Caco-2 (cell line): ENCODE results near the gene ALK. TPM values are rescaled to one million over a fixed set of nuclear protein-coding genes. Genes with fewer than 3 reads are reported as not detected.

Source experiments
- BruUV-seq: library from RNA; stranded (reverse); fragments of 400-500 nt; replicated peaks from 2 replicates; lab custom pipeline; 2021; lab: Mats Ljungman, UMichigan
- CTCF ChIA-PET: fragments of 300-600 bp; sonication (Branson Sonifier 250); formaldehyde crosslinking; loops from one replicate; lab custom pipeline; 2022; ENCODE audit warnings: antibody characterized with exemption; lab: Charles Lee
- POLR2A ChIA-PET: fragments of 300-600 bp; sonication (Branson Sonifier 250); formaldehyde crosslinking; loops from one replicate; lab custom pipeline; 2022; ENCODE audit warnings: antibody characterized with exemption; lab: Charles Lee
- DNase-seq, 2 experiments: peaks; one replicate each; pipeline versions ENCODE4 v3.0.0 to v3.0.0-alpha.2; 2020 to 2022
- H3K27me3 ChIP-seq: replicated peaks from 2 replicates; pipeline ENCODE4 v1.6.0; 2011; ENCODE audit warnings: low read length; ENCODE audit not compliant: control insufficient read depth, insufficient read depth
- H3K36me3 ChIP-seq: 2 replicates; pipeline ENCODE4 v1.5.1; 2011; ENCODE audit warnings: low read length; ENCODE audit not compliant: control insufficient read depth, insufficient read depth
- H3K4me1 ChIP-seq: fragments of 250-450 bp; sonication (Bioruptor Pico); 2 replicates; pipeline ENCODE4 v1.5.1; 2020; ENCODE audit warnings: mild to moderate bottlenecking
- H3K4me3 ChIP-seq: 2 replicates; pipeline ENCODE4 v1.5.1; 2011; ENCODE audit warnings: low read depth, mild to moderate bottlenecking, control low read depth, low read length
- H3K9me3 ChIP-seq: fragments of 250-450 bp; sonication (Bioruptor Pico); 2 replicates; pipeline ENCODE4 v1.5.1; 2020; ENCODE audit warnings: mild to moderate bottlenecking, moderate library complexity
- H3K27ac Mint-ChIP-seq: one replicate; pipeline ENCODE4 v1.8.0; 2022; ENCODE audit warnings: mixed read lengths; ENCODE audit not compliant: unreplicated experiment
- H3K27me3 Mint-ChIP-seq: one replicate; pipeline ENCODE4 v1.8.0; 2022; ENCODE audit warnings: mixed read lengths; ENCODE audit not compliant: insufficient read depth, unreplicated experiment
- H3K36me3 Mint-ChIP-seq: one replicate; pipeline ENCODE4 v1.8.0; 2022; ENCODE audit warnings: mild to moderate bottlenecking, mixed read lengths; ENCODE audit not compliant: insufficient read depth, unreplicated experiment
- H3K4me1 Mint-ChIP-seq: one replicate; pipeline ENCODE4 v1.8.0; 2022; ENCODE audit warnings: low read depth, mixed read lengths; ENCODE audit not compliant: unreplicated experiment
- H3K4me3 Mint-ChIP-seq: one replicate; pipeline ENCODE4 v1.8.0; 2022; ENCODE audit warnings: mild to moderate bottlenecking, moderate library complexity, mixed read lengths; ENCODE audit not compliant: unreplicated experiment
- H3K9me3 Mint-ChIP-seq: one replicate; pipeline ENCODE4 v1.8.0; 2022; ENCODE audit warnings: mixed read lengths; ENCODE audit not compliant: unreplicated experiment
- CTCF ChIP-seq, 2 experiments: fragments of 200-600 bp in 1 of 2; IDR thresholded peaks; 1 replicate in 1 of 2; 2 replicates in 1 of 2; pipeline versions ENCODE4 v1.5.1 to v1.8.0; 2011 to 2022; ENCODE audit warnings: antibody characterized with exemption in 1 of 2, control low read depth in 1 of 2, inconsistent platforms in 1 of 2, low read depth in 1 of 2, low read length in 1 of 2, mild to moderate bottlenecking in 1 of 2, moderate library complexity in 1 of 2; ENCODE audit not compliant: insufficient read depth in 1 of 2, severe bottlenecking in 1 of 2, unreplicated experiment in 1 of 2
- intact Hi-C: fragments of 100-400 bp; cut with micrococcal nuclease; formaldehyde crosslinking; loops from one replicate; pipeline ENCODE4 v1.10.0; 2022; ENCODE audit not compliant: unreplicated experiment
- total RNA-seq: library from RNA; stranded (reverse); gene quantifications from 2 replicates; pipeline ENCODE4 v1.2.3, GENCODE V29; 2022

The ALK gene
- total RNA-seq, 1 experiment from 2014 or later = 0.11 TPM

GRCh38 chr2:29317077-29317517 is 604.3 kb downstream of the ALK start:
- no peak for TF ChIP-seq CTCF (IDR thresholded peaks at IDR 0.05; ENCODE audit: insufficient read depth in 1 of 2, low read depth in 1 of 2, low read length in 1 of 2, severe bottlenecking in 1 of 2, unreplicated experiment in 1 of 2)
- no peak overlapping the region for H3K4me3 ChIP-seq
- H3K4me3 Mint-ChIP-seq = no peak overlapping the region
- intact Hi-C loops = no loop called here
- H3K4me1 Mint-ChIP-seq = no peaks in the 10 kb centered on the region
- POLR2A ChIA-PET = no interaction called here
- CTCF ChIA-PET = interaction anchor here (1.0 kb wide), 1 partner anchor 8 kb away, joined by 3 read pairs; no protein-coding TSS in a partner anchor
- DNase-seq = no peak
- H3K9me3 ChIP-seq = no peaks in the 10 kb centered on the region
- H3K4me1 ChIP-seq = no peaks in the 10 kb centered on the region
- no peaks in the 10 kb centered on the region for H3K36me3 Mint-ChIP-seq
- H3K27ac Mint-ChIP-seq = no peak overlapping the region
- no peaks in the 10 kb centered on the region for H3K36me3 ChIP-seq
- no TSS peak for BruUV-seq
- H3K27me3 Mint-ChIP-seq = peaks cover 35% of the 10 kb centered on the region
- no peaks in the 10 kb centered on the region; the same call in 1 of the 2 replicates for H3K27me3 ChIP-seq
- peaks cover 9% of the 10 kb centered on the region for H3K9me3 Mint-ChIP-seq

GRCh38 chr2:29314816-29315571 is 606.4 kb downstream of the ALK start:
- Mint-ChIP-seq H3K27me3 (peaks cover 39% of the 10 kb centered on the region), H3K27ac (no peak overlapping the region), H3K36me3 (peaks cover 4% of the 10 kb centered on the region), H3K4me3 (no peak overlapping the region), H3K9me3 (no peaks in the 10 kb centered on the region), H3K4me1 (no peaks in the 10 kb centered on the region)
- Histone ChIP-seq H3K4me3 (no peak overlapping the region), H3K27me3 (no peaks in the 10 kb centered on the region; the same call in 1 of the 2 replicates), H3K4me1 (no peaks in the 10 kb centered on the region), H3K9me3 (no peaks in the 10 kb centered on the region), H3K36me3 (no peaks in the 10 kb centered on the region)
- no peak for TF ChIP-seq CTCF (IDR thresholded peaks at IDR 0.05; ENCODE audit: insufficient read depth in 1 of 2, low read depth in 1 of 2, low read length in 1 of 2, severe bottlenecking in 1 of 2, unreplicated experiment in 1 of 2)
- CTCF ChIA-PET = no interaction called here
- POLR2A ChIA-PET = no interaction called here
- intact Hi-C loops = no loop called here
- no TSS peak for BruUV-seq
- peak in 1 of 2 experiments; percentile 11 for DNase-seq

GRCh38 chr2:29311458-29311857 is 609.9 kb downstream of the ALK start:
- BruUV-seq = no TSS peak
- H3K36me3 ChIP-seq = no peaks in the 10 kb centered on the region
- H3K4me1 ChIP-seq = no peaks in the 10 kb centered on the region
- H3K9me3 ChIP-seq = no peaks in the 10 kb centered on the region
- no peak overlapping the region for H3K4me3 ChIP-seq
- CTCF ChIA-PET = no interaction called here
- Mint-ChIP-seq H3K36me3 (peaks cover 4% of the 10 kb centered on the region), H3K27ac (no peak overlapping the region), H3K27me3 (peaks cover 27% of the 10 kb centered on the region), H3K4me3 (no peak overlapping the region), H3K4me1 (no peaks in the 10 kb centered on the region), H3K9me3 (no peaks in the 10 kb centered on the region)
- intact Hi-C loops = no loop called here
- DNase-seq = no peak
- POLR2A ChIA-PET = no interaction called here
- TF ChIP-seq CTCF (IDR thresholded peaks at IDR 0.05; ENCODE audit: insufficient read depth in 1 of 2, low read depth in 1 of 2, low read length in 1 of 2, severe bottlenecking in 1 of 2, unreplicated experiment in 1 of 2) = no peak
- no peaks in the 10 kb centered on the region; the same call in 1 of the 2 replicates for H3K27me3 ChIP-seq
